ENCODE results near the gene OAS3.

GRCh38 chr12:113002155-113002554, 63.9 kb downstream of the OAS3 start:
- TF ChIP-seq CTCF (conservative IDR thresholded peaks at IDR 0.05; ENCODE audit: low read depth, low read length) (no peak), EZH2 (IDR thresholded peaks at IDR 0.05; ENCODE audit: borderline replicate concordance, low read depth, low read length, poor library complexity, severe bottlenecking) (no peak)
